HEK293 (cell line): ENCODE data around the gene CACNB4.

Source experiments
- CTCF ChIA-PET: fragments of 350-600 bp; formaldehyde crosslinking; extraction: SDS; loops from one replicate; lab custom pipeline; 2021; ENCODE audit warnings: antibody characterized with exemption; lab: Yijun Ruan, JAX
- POLR2A ChIA-PET: fragments of 300-600 bp; formaldehyde crosslinking; extraction: SDS; loops from one replicate; lab custom pipeline; 2020; ENCODE audit warnings: antibody characterized with exemption, inconsistent platforms; lab: Yijun Ruan, JAX
- H3K27ac ChIP-seq: fragments of 200-500 bp; sonication (Bioruptor generic); 2 replicates; pipeline ENCODE4 v1.5.1; 2014; ENCODE audit warnings: low read depth, low read length, control low read depth, inconsistent platforms; ENCODE audit errors: extremely low read depth
- H3K36me3 ChIP-seq, 2 experiments: fragments of 200-500 bp in 1 of 2; sonication (Bioruptor generic) in 1 of 2; 1 replicate in 1 of 2; 2 replicates in 1 of 2; pipeline ENCODE4 v1.5.1; 2014 to 2017; ENCODE audit warnings: inconsistent platforms in 2 of 2, low read length in 2 of 2; ENCODE audit not compliant: control insufficient read depth in 2 of 2, insufficient read depth in 1 of 2
- H3K4me1 ChIP-seq: fragments of 200-500 bp; sonication (Bioruptor generic); 2 replicates; pipeline ENCODE4 v1.5.1; 2014; ENCODE audit warnings: mild to moderate bottlenecking, low read length, inconsistent platforms; ENCODE audit not compliant: control insufficient read depth, insufficient read depth
- H3K4me3 ChIP-seq: 2 replicates; pipeline ENCODE4 v1.5.1; 2011; ENCODE audit warnings: low read depth, mild to moderate bottlenecking, control low read depth, low read length, moderate library complexity
- H3K9me3 ChIP-seq: fragments of 200-500 bp; sonication (Bioruptor generic); 2 replicates; pipeline ENCODE4 v1.5.1; 2014; ENCODE audit warnings: low read depth, low read length, inconsistent platforms; ENCODE audit not compliant: control insufficient read depth, insufficient read depth
- HOXC10 ChIP-seq: sonication (generic); formaldehyde crosslinking; IDR thresholded peaks from 2 replicates; pipeline ENCODE4 v1.8.1; 2023; ENCODE audit warnings: mild to moderate bottlenecking, missing genetic modification reagents
- HOXD13 ChIP-seq: sonication (generic); formaldehyde crosslinking; IDR thresholded peaks from 2 replicates; pipeline ENCODE4 v1.8.0; 2022; ENCODE audit warnings: missing genetic modification reagents, borderline replicate concordance
- KLF16 ChIP-seq: fragments of 450-650 bp; formaldehyde crosslinking; IDR thresholded peaks from 2 replicates; pipeline ENCODE4 v1.5.1; 2017; ENCODE audit warnings: missing biosample characterization, missing genetic modification characterization
- OVOL3 ChIP-seq: fragments of 450-650 bp; formaldehyde crosslinking; IDR thresholded peaks from 2 replicates; pipeline ENCODE4 v1.5.1; 2016; ENCODE audit warnings: missing biosample characterization, missing genetic modification characterization
- PRDM1 ChIP-seq: fragments of 450-650 bp; formaldehyde crosslinking; IDR thresholded peaks from 2 replicates; pipeline ENCODE4; 2016; ENCODE audit warnings: missing biosample characterization, missing genetic modification characterization
- SP7 ChIP-seq: fragments of 450-650 bp; formaldehyde crosslinking; IDR thresholded peaks from 2 replicates; pipeline ENCODE4 v1.5.1; 2016; ENCODE audit warnings: missing biosample characterization, missing genetic modification characterization
- ZBTB1 ChIP-seq: fragments of 450-650 bp; formaldehyde crosslinking; IDR thresholded peaks from 2 replicates; pipeline ENCODE4 v1.5.1; 2016; ENCODE audit warnings: missing biosample characterization, missing genetic modification characterization
- ZEB2 ChIP-seq: fragments of 450-650 bp; formaldehyde crosslinking; IDR thresholded peaks from 2 replicates; pipeline ENCODE4 v1.5.1; 2016; ENCODE audit warnings: missing biosample characterization, missing genetic modification characterization
- ZFP69B ChIP-seq: fragments of 450-650 bp; formaldehyde crosslinking; IDR thresholded peaks from 2 replicates; pipeline ENCODE4 v1.5.1; 2016; ENCODE audit warnings: missing biosample characterization, missing genetic modification characterization
- ZNF138 ChIP-seq: fragments of 450-650 bp; formaldehyde crosslinking; IDR thresholded peaks from 2 replicates; pipeline ENCODE4 v1.5.1; 2016; ENCODE audit warnings: missing biosample characterization, missing genetic modification characterization, borderline replicate concordance
- ZNF140 ChIP-seq: fragments of 450-650 bp; formaldehyde crosslinking; IDR thresholded peaks from 2 replicates; pipeline ENCODE4 v1.5.1; 2016; ENCODE audit warnings: missing biosample characterization, missing genetic modification characterization
- ZNF148 ChIP-seq: fragments of 450-650 bp; formaldehyde crosslinking; IDR thresholded peaks from 2 replicates; pipeline ENCODE4 v1.5.0; 2017; ENCODE audit warnings: missing biosample characterization, missing genetic modification characterization, borderline replicate concordance
- ZNF2 ChIP-seq: fragments of 450-650 bp; formaldehyde crosslinking; IDR thresholded peaks from 2 replicates; pipeline ENCODE4 v1.5.1; 2016; ENCODE audit warnings: missing biosample characterization, missing genetic modification characterization
- ZNF23 ChIP-seq: fragments of 450-650 bp; formaldehyde crosslinking; IDR thresholded peaks from 2 replicates; pipeline ENCODE4 v1.5.1; 2016; ENCODE audit warnings: missing biosample characterization, missing genetic modification characterization, borderline replicate concordance
- ZNF24 ChIP-seq: fragments of 450-650 bp; formaldehyde crosslinking; IDR thresholded peaks from 2 replicates; pipeline ENCODE4 v1.5.1; 2016; ENCODE audit warnings: missing biosample characterization, missing genetic modification characterization
- ZNF266 ChIP-seq: fragments of 450-650 bp; formaldehyde crosslinking; IDR thresholded peaks from 2 replicates; pipeline ENCODE4 v1.5.1; 2016; ENCODE audit warnings: missing biosample characterization, missing genetic modification characterization, low read depth
- ZNF302 ChIP-seq: fragments of 450-650 bp; formaldehyde crosslinking; IDR thresholded peaks from 2 replicates; pipeline ENCODE4 v1.5.1; 2016; ENCODE audit warnings: missing biosample characterization, missing genetic modification characterization, low read depth
- ZNF394 ChIP-seq: fragments of 450-650 bp; formaldehyde crosslinking; IDR thresholded peaks from 2 replicates; pipeline ENCODE4 v1.5.1; 2016; ENCODE audit warnings: missing biosample characterization, missing genetic modification characterization, mild to moderate bottlenecking, moderate library complexity, borderline replicate concordance
- ZNF416 ChIP-seq: fragments of 450-650 bp; formaldehyde crosslinking; IDR thresholded peaks from 2 replicates; pipeline ENCODE4 v1.5.1; 2016; ENCODE audit warnings: missing biosample characterization, missing genetic modification characterization
- ZNF501 ChIP-seq: fragments of 450-650 bp; formaldehyde crosslinking; IDR thresholded peaks from 2 replicates; pipeline ENCODE4 v1.5.1; 2016; ENCODE audit warnings: missing biosample characterization, missing genetic modification characterization
- ZNF530 ChIP-seq: fragments of 450-650 bp; formaldehyde crosslinking; IDR thresholded peaks from 2 replicates; pipeline ENCODE4 v1.5.1; 2016; ENCODE audit warnings: low read depth, missing biosample characterization, missing genetic modification characterization
- ZNF610 ChIP-seq: fragments of 450-650 bp; formaldehyde crosslinking; IDR thresholded peaks from 2 replicates; pipeline ENCODE4 v1.5.1; 2016; ENCODE audit warnings: missing biosample characterization, missing genetic modification characterization, borderline replicate concordance
- ZNF747 ChIP-seq: fragments of 450-650 bp; formaldehyde crosslinking; IDR thresholded peaks from 2 replicates; pipeline ENCODE4 v1.5.1; 2016; ENCODE audit warnings: missing biosample characterization, missing genetic modification characterization
- ZSCAN23 ChIP-seq: fragments of 450-650 bp; formaldehyde crosslinking; IDR thresholded peaks from 2 replicates; pipeline ENCODE4 v1.5.1; 2016; ENCODE audit warnings: missing biosample characterization, missing genetic modification characterization
- ZSCAN30 ChIP-seq: fragments of 450-650 bp; IDR thresholded peaks from 2 replicates; pipeline ENCODE4 v1.5.1; 2018; ENCODE audit warnings: missing biosample characterization, mild to moderate bottlenecking, missing genetic modification characterization, moderate library complexity
- ZXDB ChIP-seq: fragments of 450-650 bp; formaldehyde crosslinking; IDR thresholded peaks from 2 replicates; pipeline ENCODE4 v1.5.1; 2016; ENCODE audit warnings: missing biosample characterization, missing genetic modification characterization
- TF ChIP-seq, protein P1 (sequence below): fragments of 450-650 bp; formaldehyde crosslinking; IDR thresholded peaks from 2 replicates; pipeline ENCODE4 v1.5.1; 2017; ENCODE audit warnings: missing biosample characterization, missing genetic modification characterization
- TF ChIP-seq, protein P2 (sequence below): sonication (generic); formaldehyde crosslinking; IDR thresholded peaks from 2 replicates; pipeline ENCODE4 v1.8.1; 2022; ENCODE audit warnings: mild to moderate bottlenecking, moderate library complexity, missing genetic modification reagents

The CACNB4 gene

DNA sequence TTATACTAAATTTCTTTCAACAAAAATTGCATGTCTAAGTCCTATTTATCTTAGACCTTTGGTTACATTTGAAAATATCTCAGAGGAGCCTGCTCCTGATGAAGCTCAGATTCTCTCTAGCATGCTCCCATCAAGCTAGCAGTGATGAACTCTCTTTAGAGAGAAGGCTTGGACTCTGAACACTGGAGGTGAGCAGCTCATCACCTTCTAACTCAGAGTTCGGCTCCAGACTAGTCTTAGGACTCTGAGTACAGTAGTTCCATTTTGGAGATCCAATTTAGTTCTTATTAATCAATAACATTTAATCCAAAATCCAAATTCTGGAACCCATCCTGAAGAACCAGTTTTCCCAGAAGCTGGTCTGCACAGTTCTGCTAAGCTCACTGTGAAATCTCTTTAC is 107.8 kb downstream of the CACNB4 start (continued):
- TF ChIP-seq ZNF148 = no peak
- no peak for TF ChIP-seq ZNF394 (tag by site-specific recombination)
- no peak for TF ChIP-seq ZNF2
- no peak for TF ChIP-seq ZNF747 (tag by site-specific recombination)
- no peak for TF ChIP-seq HOXD13 (CRISPR knock-in tag)
- no peak for TF ChIP-seq PRDM1 (tag by site-specific recombination)
- TF ChIP-seq ZFP69B (tag by site-specific recombination) = no peak
- TF ChIP-seq SP7 (tag by site-specific recombination) = no peak
- TF ChIP-seq ZNF23 (tag by site-specific recombination) = no peak
- TF ChIP-seq ZNF610 (tag by site-specific recombination) = no peak
- TF ChIP-seq ZEB2 (tag by site-specific recombination) = no peak

DNA sequence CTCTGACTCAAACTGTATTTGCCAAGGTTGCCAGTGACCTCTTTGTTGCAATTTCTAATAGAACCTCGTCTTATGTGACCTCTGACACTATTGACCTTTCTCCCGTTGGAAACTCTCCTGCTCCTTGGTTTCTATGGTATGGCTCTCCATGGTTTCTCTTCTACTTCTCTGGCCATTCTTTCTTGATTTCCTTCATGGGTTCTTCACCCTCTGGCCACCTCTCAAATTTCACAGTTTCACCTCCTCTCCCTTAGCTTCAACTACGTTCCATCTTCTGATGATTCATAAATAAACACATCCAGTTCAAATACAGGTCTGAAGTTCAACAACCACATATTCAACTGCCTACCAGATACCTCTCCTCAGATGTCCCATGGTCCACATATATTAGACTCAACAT is 109.5 kb downstream of the CACNB4 start:
- POLR2A ChIA-PET = no interaction called here
- no peak for TF ChIP-seq ZXDB (tag by site-specific recombination)
- TF ChIP-seq ZNF530 (tag by site-specific recombination) = no peak
- no peak for TF ChIP-seq ZNF140 (tag by site-specific recombination)
- TF ChIP-seq, protein P1, sequence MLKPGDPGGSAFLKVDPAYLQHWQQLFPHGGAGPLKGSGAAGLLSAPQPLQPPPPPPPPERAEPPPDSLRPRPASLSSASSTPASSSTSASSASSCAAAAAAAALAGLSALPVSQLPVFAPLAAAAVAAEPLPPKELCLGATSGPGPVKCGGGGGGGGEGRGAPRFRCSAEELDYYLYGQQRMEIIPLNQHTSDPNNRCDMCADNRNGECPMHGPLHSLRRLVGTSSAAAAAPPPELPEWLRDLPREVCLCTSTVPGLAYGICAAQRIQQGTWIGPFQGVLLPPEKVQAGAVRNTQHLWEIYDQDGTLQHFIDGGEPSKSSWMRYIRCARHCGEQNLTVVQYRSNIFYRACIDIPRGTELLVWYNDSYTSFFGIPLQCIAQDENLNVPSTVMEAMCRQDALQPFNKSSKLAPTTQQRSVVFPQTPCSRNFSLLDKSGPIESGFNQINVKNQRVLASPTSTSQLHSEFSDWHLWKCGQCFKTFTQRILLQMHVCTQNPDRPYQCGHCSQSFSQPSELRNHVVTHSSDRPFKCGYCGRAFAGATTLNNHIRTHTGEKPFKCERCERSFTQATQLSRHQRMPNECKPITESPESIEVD (tag by site-specific recombination) = no peak
- no peak for TF ChIP-seq ZNF302 (tag by site-specific recombination)
- no peak for TF ChIP-seq HOXC10 (CRISPR knock-in tag)
- no peak for TF ChIP-seq KLF16
- no peak for TF ChIP-seq ZNF24 (tag by site-specific recombination)
- TF ChIP-seq ZSCAN23 = no peak
- TF ChIP-seq ZNF501 (tag by site-specific recombination) = no peak
- TF ChIP-seq ZSCAN30 = no peak
- no peak for TF ChIP-seq OVOL3 (tag by site-specific recombination)
- TF ChIP-seq ZNF266 = no peak
- TF ChIP-seq, protein P2, sequence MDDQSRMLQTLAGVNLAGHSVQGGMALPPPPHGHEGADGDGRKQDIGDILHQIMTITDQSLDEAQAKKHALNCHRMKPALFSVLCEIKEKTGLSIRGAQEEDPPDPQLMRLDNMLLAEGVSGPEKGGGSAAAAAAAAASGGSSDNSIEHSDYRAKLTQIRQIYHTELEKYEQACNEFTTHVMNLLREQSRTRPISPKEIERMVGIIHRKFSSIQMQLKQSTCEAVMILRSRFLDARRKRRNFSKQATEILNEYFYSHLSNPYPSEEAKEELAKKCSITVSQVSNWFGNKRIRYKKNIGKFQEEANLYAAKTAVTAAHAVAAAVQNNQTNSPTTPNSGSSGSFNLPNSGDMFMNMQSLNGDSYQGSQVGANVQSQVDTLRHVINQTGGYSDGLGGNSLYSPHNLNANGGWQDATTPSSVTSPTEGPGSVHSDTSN (CRISPR knock-in tag) = no peak
- no peak for TF ChIP-seq PRDM1 (tag by site-specific recombination)
- TF ChIP-seq ZNF416 (tag by site-specific recombination) = no peak
- no peak for TF ChIP-seq ZNF138 (tag by site-specific recombination)
- TF ChIP-seq ZBTB1 (tag by site-specific recombination) = no peak
- TF ChIP-seq ZNF23 (tag by site-specific recombination) = no peak
- TF ChIP-seq ZNF610 (tag by site-specific recombination) = no peak
- H3K36me3 ChIP-seq = no peaks in the 10 kb centered on the region
- H3K27ac ChIP-seq = no peak overlapping the region
- CTCF ChIA-PET = interaction anchor here (1.0 kb wide), 1 partner anchor 10 kb away, joined by 5 read pairs; no protein-coding TSS in a partner anchor
- H3K4me3 ChIP-seq = no peak overlapping the region
- no peaks in the 10 kb centered on the region for H3K9me3 ChIP-seq
- no peaks in the 10 kb centered on the region for H3K4me1 ChIP-seq
